Measurements from ENCODE around the gene FGFBP1. TPM values are rescaled to one million over a fixed set of nuclear protein-coding genes. Genes with fewer than 3 reads are reported as not detected.

The FGFBP1 gene
- total and polyA plus RNA-seq, 2 of the 4 experiments (the other 2 are of a cell fraction) = under 0.01 TPM; not detected in 1

GRCh38 chr4:15893962-15894361 is 44.6 kb downstream of the FGFBP1 start:
- CTCF ChIA-PET = interaction anchor here (0.6 kb wide), 1 partner anchor 11 kb away, joined by 3 read pairs; no protein-coding TSS in a partner anchor
- H3K4me1 ChIP-seq (ENCODE audit: control insufficient read depth, insufficient read depth, low read length) = peaks cover 5% of the 10 kb centered on the region; the same call in 1 of the 2 replicates
- H3K56ac ChIP-seq (ENCODE audit: extremely low read depth, insufficient read depth, low read length) = no peak overlapping the region
- H3K14ac ChIP-seq (replicated peaks; ENCODE audit: low read depth, low read length) = no peak overlapping the region
- H4K8ac ChIP-seq (ENCODE audit: low read depth in 2 of 2, low read length in 2 of 2) = no peak overlapping the region
- no peak overlapping the region for H2BK5ac ChIP-seq (ENCODE audit: low read depth, low read length, poor library complexity, severe bottlenecking)
- no peak overlapping the region for H2BK120ac ChIP-seq (ENCODE audit: low read depth, low read length)
- no peaks in the 10 kb centered on the region for H4K20me1 ChIP-seq (ENCODE audit: insufficient read depth, low read length)
- H3K36me3 ChIP-seq (ENCODE audit: control insufficient read depth, insufficient read depth, low read length) = no peaks in the 10 kb centered on the region
- no peak overlapping the region for H2AK5ac ChIP-seq (ENCODE audit: low read depth, low read length)
- dilution Hi-C loops (cut with HindIII; ENCODE audit: low sequenced_read_pairs, unreplicated experiment) = no loop called here
- WGBS, 2 experiments (ENCODE audit: extremely low coverage in 2 of 2, insufficient read length in 1 of 2) = no CpG with 5 or more reads among the region's 4 CpGs
- DNase-seq (peak; percentile 98), ATAC-seq (ENCODE audit: low read depth) (peak; percentile 93)
- no peak overlapping the region for H4K91ac ChIP-seq (ENCODE audit: insufficient read depth, low read depth, low read length)
- H3K79me1 ChIP-seq (ENCODE audit: low read depth in 1 of 2, low read length in 2 of 2) = no peaks in the 10 kb centered on the region
- no peak overlapping the region for H2AFZ ChIP-seq (replicated peaks; ENCODE audit: low read length, poor library complexity)
- no peak for TF ChIP-seq CHD1 (IDR thresholded peaks at IDR 0.05; ENCODE audit: low read depth, low read length)
- TF ChIP-seq USF2 (IDR thresholded peaks at IDR 0.05; ENCODE audit: low read depth, low read length) = no peak
- no peak for TF ChIP-seq RFX5 (IDR thresholded peaks at IDR 0.05; ENCODE audit: low read depth, low read length)
- TF ChIP-seq CTCF (conservative IDR thresholded peaks at IDR 0.05; ENCODE audit: low read depth, low read length) = no peak
- no peak for TF ChIP-seq MXI1 (IDR thresholded peaks at IDR 0.05; ENCODE audit: borderline replicate concordance, low read depth, low read length)
- TF ChIP-seq NFE2L2 (IDR thresholded peaks at IDR 0.05; ENCODE audit: low read depth, low read length) = peak; percentile 53; the same call in 1 of the 2 replicates
- TF ChIP-seq ELK1 (IDR thresholded peaks at IDR 0.05; ENCODE audit: borderline replicate concordance, low read depth, low read length) = no peak
- TF ChIP-seq CEBPB (IDR thresholded peaks at IDR 0.05; ENCODE audit: low read depth, low read length) = peak; percentile 65
- peak; percentile 82 for TF ChIP-seq BHLHE40 (IDR thresholded peaks at IDR 0.05; ENCODE audit: low read depth, low read length)
- TF ChIP-seq SMC3 (IDR thresholded peaks at IDR 0.05; ENCODE audit: low read depth, low read length) = no peak
- TF ChIP-seq FOS (IDR thresholded peaks at IDR 0.05; ENCODE audit: low read depth, low read length) = peak; percentile 90
- no peak for TF ChIP-seq MAZ (IDR thresholded peaks at IDR 0.05; ENCODE audit: borderline replicate concordance, low read depth, low read length)
- TF ChIP-seq POLR2A (IDR thresholded peaks at IDR 0.05; ENCODE audit: low read depth, low read length) = no peak
- TF ChIP-seq RCOR1 (IDR thresholded peaks at IDR 0.05; ENCODE audit: insufficient replicate concordance, low read length) = peak; percentile 78
- TF ChIP-seq MAFK (IDR thresholded peaks at IDR 0.05; ENCODE audit: low read depth, low read length) = peak; percentile 62
- TF ChIP-seq RAD21 (IDR thresholded peaks at IDR 0.05; ENCODE audit: low read length) = no peak
- no peak overlapping the region for H2AK9ac ChIP-seq (replicated peaks; ENCODE audit: low read depth, low read length, poor library complexity)
- no peak overlapping the region for H2BK15ac ChIP-seq (ENCODE audit: low read depth, low read length)
- no peaks in the 10 kb centered on the region; the same call in 1 of the 2 replicates for H3K9me3 ChIP-seq (ENCODE audit: control insufficient read depth, insufficient read depth, low read length)
- intact Hi-C loops (cut with micrococcal nuclease) = loop anchor here (2.0 kb wide), 2 partner anchors 19 to 27 kb away; no protein-coding TSS in a partner anchor
- H3K27me3 ChIP-seq (ENCODE audit: control insufficient read depth, insufficient read depth, low read length) = peaks cover 46% of the 10 kb centered on the region
- H3K23ac ChIP-seq (ENCODE audit: low read depth, low read length) = no peak overlapping the region
- no peak overlapping the region for H3K4me2 ChIP-seq (ENCODE audit: low read depth, low read length)
- no peak overlapping the region for H3K4ac ChIP-seq (ENCODE audit: low read depth, low read length)
- BruUV-seq (replicated peaks) = no TSS peak
- H3K18ac ChIP-seq (ENCODE audit: low read depth, low read length) = no peak overlapping the region
- H3K9me1 ChIP-seq (ENCODE audit: insufficient read depth, low read length) = peaks cover 3% of the 10 kb centered on the region; the same call in 1 of the 2 replicates
- H2BK20ac ChIP-seq (ENCODE audit: low read depth, low read length) = no peak overlapping the region
- no peak overlapping the region for H3K4me3 ChIP-seq (ENCODE audit: insufficient read depth, low read depth, low read length)
- no peak overlapping the region for H3K9ac ChIP-seq (ENCODE audit: low read depth, low read length)
- H4K5ac ChIP-seq (ENCODE audit: low read depth, low read length) = no peak overlapping the region
- in situ Hi-C loops (cut with MboI; ENCODE audit: low sequenced_read_pairs) = no loop called here
- no peak overlapping the region for H3K27ac ChIP-seq (ENCODE audit: insufficient read depth, low read length)
- POLR2A ChIA-PET (ENCODE audit: unreplicated experiment) = no interaction called here

Data from IMR-90 (cell line).